IMR-90 (cell line): ENCODE results near the gene SAAL1.

ENCODE experiments used
- BHLHE40 ChIP-seq: fragments of 150-350 bp; IDR thresholded peaks from 2 replicates; pipeline ENCODE4 v1.6.1; 2016; ENCODE audit warnings: mild to moderate bottlenecking, low read depth, low read length
- CEBPB ChIP-seq: IDR thresholded peaks from 2 replicates; pipeline ENCODE4 v1.6.1; 2012; ENCODE audit warnings: low read depth, low read length, improper control_type of control experiment
- CHD1 ChIP-seq: IDR thresholded peaks from 2 replicates; pipeline ENCODE4 v1.6.1; 2012; ENCODE audit warnings: low read depth, low read length, improper control_type of control experiment
- CTCF ChIP-seq: conservative IDR thresholded peaks from 2 replicates; pipeline ENCODE4 v1.5.1; 2012; ENCODE audit warnings: mild to moderate bottlenecking, low read depth, low read length, improper control_type of control experiment
- ELK1 ChIP-seq: fragments of 150-350 bp; IDR thresholded peaks from 2 replicates; pipeline ENCODE4 v1.6.1; 2016; ENCODE audit warnings: low read depth, mild to moderate bottlenecking, low read length, moderate library complexity, borderline replicate concordance
- MAFK ChIP-seq: IDR thresholded peaks from 2 replicates; pipeline ENCODE4 v1.6.1; 2012; ENCODE audit warnings: low read depth, low read length, improper control_type of control experiment
- MAZ ChIP-seq: IDR thresholded peaks from 2 replicates; pipeline ENCODE4 v1.6.1; 2012; ENCODE audit warnings: low read depth, mild to moderate bottlenecking, low read length, improper control_type of control experiment, moderate library complexity, borderline replicate concordance
- MXI1 ChIP-seq: IDR thresholded peaks from 2 replicates; pipeline ENCODE4 v1.6.1; 2012; ENCODE audit warnings: low read depth, mild to moderate bottlenecking, low read length, moderate library complexity, borderline replicate concordance
- POLR2A ChIP-seq: IDR thresholded peaks from 2 replicates; pipeline ENCODE4 v1.6.1; 2012; ENCODE audit warnings: mild to moderate bottlenecking, low read depth, low read length
- RAD21 ChIP-seq: IDR thresholded peaks from 2 replicates; pipeline ENCODE4 v1.6.1; 2012; ENCODE audit warnings: low read length, improper control_type of control experiment
- RCOR1 ChIP-seq: IDR thresholded peaks from 2 replicates; pipeline ENCODE4 v1.6.1; 2012; ENCODE audit warnings: mild to moderate bottlenecking, low read length, improper control_type of control experiment; ENCODE audit not compliant: insufficient replicate concordance
- RFX5 ChIP-seq: IDR thresholded peaks from 2 replicates; pipeline ENCODE4 v1.8.0; 2012; ENCODE audit warnings: low read depth, mild to moderate bottlenecking, low read length, moderate library complexity
- SMC3 ChIP-seq: fragments of 150-350 bp; IDR thresholded peaks from 2 replicates; pipeline ENCODE4 v1.6.1; 2016; ENCODE audit warnings: low read depth, mild to moderate bottlenecking, antibody characterized with exemption, low read length, moderate library complexity
- USF2 ChIP-seq: fragments of 150-350 bp; IDR thresholded peaks from 2 replicates; pipeline ENCODE4 v1.6.1; 2017; ENCODE audit warnings: mild to moderate bottlenecking, antibody characterized with exemption, low read length, low read depth

GRCh38 chr11:18065572-18065971 lies 40.3 kb downstream of the SAAL1 start:
- TF ChIP-seq CTCF (no peak), POLR2A (no peak), RFX5 (no peak), SMC3 (no peak), CHD1 (no peak), MAFK (no peak), RCOR1 (no peak), MAZ (no peak), RAD21 (no peak), CEBPB (no peak), ELK1 (no peak), USF2 (no peak), BHLHE40 (no peak), MXI1 (no peak)
